ENCODE results near the gene AFP. TPM values are rescaled to one million over a fixed set of nuclear protein-coding genes. Genes with fewer than 3 reads are reported as not detected.

The AFP gene
- total RNA-seq, 4 donors from 2014 or later, result not detected

- TF ChIP-seq CTCF (IDR thresholded peaks at IDR 0.05; ENCODE audit: low read depth), result no peak
Observed at GRCh38 chr4:73454920-73455319, 18.9 kb downstream of the AFP start.

- no peak for TF ChIP-seq CTCF (IDR thresholded peaks at IDR 0.05; ENCODE audit: low read depth)
Observed at GRCh38 chr4:73456177-73457022, 20.4 kb downstream of the AFP start.

- no peak for TF ChIP-seq CTCF (IDR thresholded peaks at IDR 0.05; ENCODE audit: low read depth)
Observed at GRCh38 chr4:73458184-73459047, 22.4 kb downstream of the AFP start.

GRCh38 chr4:73459048-73459421 is 23.0 kb downstream of the AFP start:
- no peak for TF ChIP-seq CTCF (IDR thresholded peaks at IDR 0.05; ENCODE audit: low read depth)

GRCh38 chr4:73460913-73461522 is 25.0 kb downstream of the AFP start:
- TF ChIP-seq CTCF (IDR thresholded peaks at IDR 0.05; ENCODE audit: low read depth), result no peak

GRCh38 chr4:73468170-73468569 is 32.1 kb downstream of the AFP start:
- TF ChIP-seq CTCF (IDR thresholded peaks at IDR 0.05; ENCODE audit: low read depth), result no peak

- no peak for TF ChIP-seq CTCF (IDR thresholded peaks at IDR 0.05; ENCODE audit: low read depth)
Observed at GRCh38 chr4:73470728-73471127, 34.7 kb downstream of the AFP start.

Data from subcutaneous adipose tissue (tissue), 4 donors.